Fibroblast of peridontal ligament (primary cell): ENCODE data around the gene ABHD13.

Experiments used
- DNase-seq: peaks from one replicate; pipeline ENCODE4 v3.0.0-alpha.2; 2010; ENCODE audit errors: extremely low read depth

Gene ABHD13

DNA sequence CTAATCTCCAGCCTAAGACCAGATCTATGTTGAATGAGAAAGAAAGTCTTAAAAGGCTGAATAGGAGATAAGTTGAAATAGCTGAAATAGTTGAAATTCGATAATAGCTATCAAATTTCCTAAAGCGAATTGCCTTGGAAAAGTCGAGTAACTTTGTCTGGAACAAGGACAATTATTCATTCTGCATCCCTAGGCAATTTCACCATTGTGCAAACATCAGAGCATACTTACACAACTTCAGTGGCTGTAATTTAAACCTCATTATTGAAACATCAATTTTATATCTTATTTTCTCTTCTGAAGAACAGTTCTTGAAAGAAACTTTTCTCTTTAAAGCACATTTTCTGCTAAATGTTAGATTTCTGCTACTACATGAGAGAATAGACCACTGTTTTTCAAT lies 64.9 kb downstream of the ABHD13 start:
- peak; percentile 52 for DNase-seq
